ENCODE measurements around the gene BCR.

Gene BCR

GRCh38 chr22:23241562-23242472, 61.5 kb downstream of the BCR start:
- no peak for FAIRE-seq

DNA sequence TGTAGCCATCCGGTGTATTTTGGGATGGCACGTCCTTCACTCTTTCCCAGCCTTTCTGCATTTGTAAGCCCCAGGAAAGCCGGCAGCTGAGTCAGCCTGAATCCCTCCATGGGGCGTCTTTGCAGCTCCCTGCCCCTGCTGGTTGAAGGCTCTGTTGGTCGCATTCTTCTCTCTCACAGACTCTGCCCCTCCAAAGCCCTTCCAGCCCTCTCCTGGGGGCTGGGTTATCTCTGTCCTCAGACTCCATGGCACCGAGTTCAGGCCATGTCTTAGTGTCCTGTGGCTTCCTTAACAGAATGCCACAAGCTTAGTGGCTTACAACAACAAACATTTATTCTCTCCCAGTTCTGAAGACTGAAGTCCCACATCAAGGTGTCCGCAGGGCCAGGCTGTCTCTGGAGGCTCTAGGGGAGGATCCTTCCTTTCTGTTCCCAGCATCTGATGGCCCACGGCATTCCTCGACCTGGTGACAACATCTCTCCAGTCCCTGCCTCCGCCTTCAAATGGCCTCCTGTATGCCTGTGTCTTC, 62.2 kb downstream of the BCR start:
- FAIRE-seq (no peak), DNase-seq (ENCODE audit: insufficient read length, low spot score) (no peak)

More at GRCh38 chr22:23241562-23242472, 61.5 kb downstream of the BCR start:
- no peak for DNase-seq (ENCODE audit: insufficient read length, low spot score)

DNA sequence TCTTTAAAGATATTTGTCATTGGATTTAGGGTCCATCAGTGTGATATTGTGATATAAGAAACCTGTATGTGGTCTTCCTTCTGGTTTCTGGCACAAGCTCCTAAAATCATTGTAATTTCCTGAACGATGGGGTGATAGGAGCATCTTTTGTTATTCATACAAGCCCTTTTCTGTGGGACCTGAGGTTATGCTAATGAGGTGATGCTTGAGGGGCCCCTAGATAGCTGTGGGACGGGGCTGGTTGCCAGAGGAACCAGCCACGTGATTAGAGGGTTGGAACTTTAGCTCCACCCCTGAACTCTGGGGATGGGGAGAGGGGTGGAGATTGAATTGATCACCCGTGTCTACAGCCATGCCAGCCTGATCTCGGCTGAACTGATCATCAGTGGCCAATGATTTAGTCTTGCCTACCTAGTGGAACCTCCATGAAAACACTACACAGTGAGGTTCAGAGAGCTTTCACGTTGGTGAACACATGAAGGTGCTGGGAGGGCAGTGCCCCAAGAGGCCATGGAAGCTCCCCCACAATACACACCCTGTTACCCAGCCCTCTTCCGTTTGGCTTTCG, 62.8 kb downstream of the BCR start:
- DNase-seq (ENCODE audit: insufficient read length, low spot score): no peak

DNA sequence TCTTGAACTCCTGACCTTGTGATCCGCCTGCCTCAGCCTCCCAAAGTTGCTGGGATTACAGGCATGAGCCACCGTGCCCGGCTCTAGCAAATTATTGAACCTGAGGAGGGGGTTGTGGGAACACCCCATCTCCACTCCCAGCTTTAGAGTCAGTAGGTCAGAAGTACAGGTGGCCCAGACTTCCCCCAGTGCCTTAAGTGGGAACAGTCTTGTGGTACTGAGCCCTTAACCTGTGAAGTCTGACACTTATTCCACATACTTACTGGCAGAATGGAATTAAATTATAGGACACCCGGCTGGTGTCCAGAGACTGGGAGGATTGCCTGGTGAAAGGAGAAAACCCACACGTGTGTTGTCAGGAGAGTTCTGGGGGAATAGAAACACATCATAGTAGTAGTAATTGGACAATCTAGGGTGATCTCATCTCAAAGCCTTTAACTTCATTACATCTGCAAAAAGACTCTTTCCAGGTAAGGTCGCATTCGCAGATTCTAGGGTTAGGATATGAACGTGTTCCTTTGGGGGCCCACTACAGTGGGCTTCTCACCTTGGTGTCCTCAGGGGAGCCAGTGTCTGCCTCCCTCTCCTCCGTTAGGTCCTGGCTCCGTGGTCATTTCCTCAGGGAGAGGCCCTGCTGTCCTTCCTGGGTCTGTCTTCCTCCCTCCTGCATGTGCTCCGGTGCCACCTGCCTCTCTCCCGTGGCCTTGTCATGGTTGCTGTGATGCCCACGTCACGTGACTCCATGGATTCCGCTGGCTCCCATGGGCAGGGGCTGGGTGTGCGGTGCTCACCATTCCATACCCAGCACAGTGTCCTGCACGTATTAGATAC, 63.8 kb downstream of the BCR start:
- FAIRE-seq (no peak), DNase-seq (ENCODE audit: insufficient read length, low spot score) (no peak)

More for the DNA sequence above, 62.8 kb downstream of the BCR start:
- FAIRE-seq: no peak

DNA sequence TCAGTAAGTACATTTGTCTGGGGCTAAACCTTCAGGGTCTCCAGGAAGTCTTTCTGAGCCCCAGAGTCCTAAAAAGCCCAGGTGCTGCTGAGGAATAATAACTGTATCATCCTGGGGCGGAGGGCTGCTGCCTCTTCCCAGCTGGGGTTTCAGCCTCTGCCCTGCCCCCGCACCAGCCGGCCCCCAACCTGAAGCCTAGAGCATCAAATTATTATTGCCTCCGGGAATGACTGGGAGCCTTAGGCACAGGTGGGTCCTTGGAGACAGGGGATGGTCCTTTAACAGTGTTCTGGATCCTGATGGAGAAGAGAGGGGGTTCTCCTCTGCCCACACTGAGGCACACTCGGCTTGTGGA, 64.4 kb downstream of the BCR start:
- no peak for FAIRE-seq

GRCh38 chr22:23245045-23245798, 64.9 kb downstream of the BCR start:
- FAIRE-seq: no peak
- DNase-seq (ENCODE audit: insufficient read length, low spot score): no peak

More for the DNA sequence above, 64.4 kb downstream of the BCR start:
- DNase-seq (ENCODE audit: insufficient read length, low spot score): no peak

DNA sequence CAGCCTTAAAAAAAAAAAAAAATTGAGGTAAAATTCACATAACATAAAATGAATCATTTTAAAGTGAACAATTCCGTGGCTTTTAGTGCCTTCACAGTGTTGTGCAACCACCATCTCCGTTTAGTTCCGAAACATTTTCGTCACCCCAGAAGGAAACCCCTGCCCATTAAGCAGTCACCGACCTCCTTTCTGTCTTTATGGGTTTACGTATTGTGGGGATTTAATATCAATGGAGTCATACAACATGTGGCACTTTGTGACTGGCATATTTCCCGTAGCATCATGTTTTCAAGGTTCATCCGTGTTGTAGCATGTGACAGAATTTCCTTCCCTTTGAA, 65.5 kb downstream of the BCR start:
- FAIRE-seq: no peak

GRCh38 chr22:23246982-23247766, 66.9 kb downstream of the BCR start:
- FAIRE-seq (no peak), DNase-seq (ENCODE audit: insufficient read length, low spot score) (no peak)

More for the DNA sequence above, 65.5 kb downstream of the BCR start:
- DNase-seq (ENCODE audit: insufficient read length, low spot score): no peak

- FAIRE-seq (no peak), DNase-seq (ENCODE audit: insufficient read length, low spot score) (no peak)
Measured at GRCh38 chr22:23248583-23248982, 68.3 kb downstream of the BCR start.

- no peak for FAIRE-seq
- DNase-seq (ENCODE audit: insufficient read length, low spot score): no peak
Measured at GRCh38 chr22:23250056-23250784, 69.9 kb downstream of the BCR start.

GRCh38 chr22:23250785-23251363, 70.6 kb downstream of the BCR start:
- no peak for FAIRE-seq
- DNase-seq (ENCODE audit: insufficient read length, low spot score): no peak

- FAIRE-seq: no peak
- no peak for DNase-seq (ENCODE audit: insufficient read length, low spot score)
Measured at GRCh38 chr22:23251445-23252093, 71.3 kb downstream of the BCR start.

DNA sequence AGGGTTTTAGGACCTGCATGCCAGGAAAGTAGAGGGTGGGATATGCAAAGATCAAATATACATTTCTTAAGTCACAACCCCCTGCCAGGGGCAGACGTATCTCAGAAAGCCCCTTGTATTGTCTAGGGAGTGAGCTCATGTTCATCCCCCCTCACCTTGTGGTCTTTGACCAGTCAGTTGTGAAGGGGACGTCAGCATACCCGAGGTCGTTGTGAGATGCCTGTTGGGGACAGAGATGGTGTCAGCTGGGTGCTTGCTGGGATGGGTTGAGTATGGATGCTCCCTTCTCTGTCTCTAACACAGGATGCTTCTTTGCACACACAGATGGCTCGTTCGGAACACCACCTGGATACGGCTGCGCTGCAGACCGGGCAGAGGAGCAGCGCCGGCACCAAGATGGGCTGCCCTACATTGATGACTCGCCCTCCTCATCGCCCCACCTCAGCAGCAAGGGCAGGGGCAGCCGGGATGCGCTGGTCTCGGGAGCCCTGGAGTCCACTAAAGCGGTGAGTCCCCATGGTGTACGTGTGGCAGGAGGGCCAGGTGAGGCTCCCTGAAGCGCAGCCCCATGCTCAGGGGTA, 73.3 kb downstream of the BCR start:
- FAIRE-seq (no peak), DNase-seq (ENCODE audit: insufficient read length, low spot score) (no peak)

- FAIRE-seq (no peak), DNase-seq (ENCODE audit: insufficient read length, low spot score) (no peak)
Measured at GRCh38 chr22:23255506-23256170, 75.3 kb downstream of the BCR start.

GRCh38 chr22:23256171-23256932, 76.0 kb downstream of the BCR start:
- FAIRE-seq (no peak), DNase-seq (ENCODE audit: insufficient read length, low spot score) (no peak)

All from GM19239 (cell line).